H1 (cell line): ENCODE data around the gene NRBF2. TPM values are rescaled to one million over a fixed set of nuclear protein-coding genes. Genes with fewer than 3 reads are reported as not detected.

Source experiments
- CTCF ChIA-PET: fragments of 300-600 bp; sonication (Branson Sonifier 250); formaldehyde crosslinking; loops from one replicate; lab custom pipeline; 2021; ENCODE audit not compliant: partially characterized antibody; lab: Charles Lee
- POLR2A ChIA-PET: fragments of 300-600 bp; sonication (Branson Sonifier 250); formaldehyde crosslinking; loops from one replicate; lab custom pipeline; 2021; ENCODE audit warnings: inconsistent platforms; ENCODE audit not compliant: partially characterized antibody; lab: Charles Lee
- DNase-seq, 2 experiments: peaks; one replicate each; pipeline versions ENCODE4 v3.0.0 to v3.0.0-alpha.2; 2010 to 2022; ENCODE audit warnings: low spot score in 2 of 2, low read depth in 1 of 2, mixed read lengths in 1 of 2
- FAIRE-seq: peaks from 2 replicates; lab custom pipeline; 2011; peaks lifted over from hg19 to GRCh38; lab: Jason Lieb, UNC
- H2AFZ ChIP-seq: 2 replicates; pipeline ENCODE4 v1.8.1; 2012; ENCODE audit warnings: low read length, inconsistent platforms
- H2AK5ac ChIP-seq: 2 replicates; pipeline ENCODE4 v1.6.1; 2013; ENCODE audit warnings: low read depth, low read length
- H2BK120ac ChIP-seq: replicated peaks from 2 replicates; pipeline ENCODE3; 2013; ENCODE audit warnings: low read depth, low read length, inconsistent platforms
- H2BK12ac ChIP-seq: 2 replicates; pipeline ENCODE4 v1.6.1; 2013; ENCODE audit warnings: low read depth, low read length
- H2BK15ac ChIP-seq: 2 replicates; pipeline ENCODE4 v1.6.1; 2013; ENCODE audit warnings: low read length
- H2BK20ac ChIP-seq: 2 replicates; pipeline ENCODE4 v1.6.1; 2013; ENCODE audit warnings: low read length
- H2BK5ac ChIP-seq: 2 replicates; pipeline ENCODE4 v1.6.1; 2013; ENCODE audit warnings: low read depth, low read length
- H3K14ac ChIP-seq: 2 replicates; pipeline ENCODE4 v1.6.1; 2013; ENCODE audit warnings: inconsistent platforms; ENCODE audit not compliant: insufficient read length
- H3K18ac ChIP-seq: 2 replicates; pipeline ENCODE4 v1.6.1; 2013; ENCODE audit warnings: low read length; ENCODE audit errors: extremely low read depth
- H3K23ac ChIP-seq: 2 replicates; pipeline ENCODE4 v1.6.1; 2013; ENCODE audit warnings: inconsistent platforms; ENCODE audit not compliant: insufficient read length
- H3K23me2 ChIP-seq: 2 replicates; pipeline ENCODE4 v1.6.1; 2013; ENCODE audit warnings: low read depth, low read length
- H3K27ac ChIP-seq: 2 replicates; pipeline ENCODE4 v1.6.1; 2011; ENCODE audit warnings: low read depth, low read length, inconsistent platforms
- H3K27me3 ChIP-seq, 4 experiments: replicated peaks in 1 of 4; 1 replicate in 1 of 4; 2 replicates in 3 of 4; pipeline versions ENCODE4 v1.6.1 to v1.8.1; 2011 to 2013; ENCODE audit warnings: low read length in 3 of 4, mild to moderate bottlenecking in 3 of 4, inconsistent platforms in 2 of 4, mixed read lengths in 2 of 4, moderate library complexity in 1 of 4; ENCODE audit not compliant: control insufficient read depth in 3 of 4, insufficient read depth in 3 of 4; ENCODE audit errors: extremely low read depth in 1 of 4
- H3K36me3 ChIP-seq, 4 experiments: 2 replicates each; pipeline versions ENCODE4 v1.6.1 to v1.8.1; 2011 to 2013; ENCODE audit warnings: mild to moderate bottlenecking in 4 of 4, low read length in 3 of 4, moderate library complexity in 2 of 4, control low read depth in 1 of 4, inconsistent platforms in 1 of 4; ENCODE audit not compliant: insufficient read depth in 4 of 4, control insufficient read depth in 2 of 4
- H3K4ac ChIP-seq: replicated peaks from 2 replicates; pipeline ENCODE3; 2013; ENCODE audit warnings: low read length, low read depth, mixed read lengths, inconsistent platforms; ENCODE audit not compliant: insufficient read length
- H3K4me1 ChIP-seq, 4 experiments: replicated peaks in 1 of 4; 1 replicate in 1 of 4; 2 replicates in 3 of 4; pipeline versions ENCODE4 v1.6.1 to v1.8.1; 2011 to 2013; ENCODE audit warnings: low read length in 3 of 4, inconsistent platforms in 2 of 4, mixed read lengths in 1 of 4; ENCODE audit not compliant: insufficient read depth in 4 of 4, control insufficient read depth in 3 of 4
- H3K4me2 ChIP-seq, 2 experiments: 2 replicates each; pipeline versions ENCODE4 v1.6.1 to v1.8.1; 2011 to 2013; ENCODE audit warnings: low read depth in 2 of 2, low read length in 2 of 2, control low read depth in 1 of 2, inconsistent platforms in 1 of 2, mild to moderate bottlenecking in 1 of 2; ENCODE audit not compliant: insufficient read depth in 1 of 2
- H3K4me3 ChIP-seq, 4 experiments: fragments of 200-600, 300-600 bp in 1 of 4; sonication (generic), shearing (Covaris generic), sonication (Bioruptor Twin) in 1 of 4; 2 replicates each; pipeline versions ENCODE4 v1.5.1 to v1.8.1; 2011 to 2016; ENCODE audit warnings: low read length in 4 of 4, low read depth in 3 of 4, control low read depth in 2 of 4, inconsistent platforms in 2 of 4, mild to moderate bottlenecking in 2 of 4, mixed read lengths in 1 of 4, moderate library complexity in 1 of 4; ENCODE audit not compliant: insufficient read depth in 2 of 4; ENCODE audit errors: extremely low read depth in 1 of 4
- H3K56ac ChIP-seq: replicated peaks from 2 replicates; pipeline ENCODE3; 2013; ENCODE audit warnings: low read depth, mild to moderate bottlenecking, mixed read lengths, low read length, inconsistent platforms; ENCODE audit not compliant: insufficient read length
- H3K79me1 ChIP-seq: 2 replicates; pipeline ENCODE4 v1.6.1; 2013; ENCODE audit warnings: low read depth, low read length, control low read depth
- H3K79me2 ChIP-seq, 2 experiments: 2 replicates each; pipeline versions ENCODE4 v1.6.1 to v1.8.1; 2012 to 2013; ENCODE audit warnings: low read length in 2 of 2, mild to moderate bottlenecking in 2 of 2, inconsistent platforms in 1 of 2; ENCODE audit not compliant: insufficient read depth in 2 of 2, control insufficient read depth in 1 of 2
- H3K9ac ChIP-seq, 4 experiments: replicated peaks in 1 of 4; 1 replicate in 1 of 4; 2 replicates in 3 of 4; pipeline versions ENCODE4 v1.6.1 to v1.8.1; 2011 to 2013; ENCODE audit warnings: low read depth in 3 of 4, low read length in 3 of 4, control low read depth in 2 of 4, mild to moderate bottlenecking in 2 of 4, moderate library complexity in 2 of 4, inconsistent platforms in 1 of 4; ENCODE audit errors: extremely low read depth in 1 of 4
- H3K9me3 ChIP-seq, 2 experiments: 2 replicates each; pipeline versions ENCODE4 v1.6.1 to v1.8.1; 2012 to 2013; ENCODE audit warnings: mild to moderate bottlenecking in 2 of 2, moderate library complexity in 2 of 2, control low read depth in 1 of 2, inconsistent platforms in 1 of 2, low read depth in 1 of 2, low read length in 1 of 2, mixed read lengths in 1 of 2; ENCODE audit not compliant: insufficient read depth in 2 of 2
- H4K20me1 ChIP-seq, 2 experiments: replicated peaks in 1 of 2; 2 replicates each; pipeline versions ENCODE3 to v1.8.1; 2011 to 2013; ENCODE audit warnings: inconsistent platforms in 2 of 2, low read length in 2 of 2, mild to moderate bottlenecking in 1 of 2; ENCODE audit not compliant: insufficient read depth in 2 of 2, control insufficient read depth in 1 of 2
- H4K5ac ChIP-seq: 2 replicates; pipeline ENCODE4 v1.6.1; 2013; ENCODE audit warnings: low read length, low read depth, mixed read lengths, inconsistent platforms; ENCODE audit not compliant: insufficient read length
- H4K8ac ChIP-seq: 2 replicates; pipeline ENCODE4 v1.8.0; 2013; ENCODE audit warnings: mild to moderate bottlenecking, moderate library complexity, low read length, inconsistent platforms; ENCODE audit not compliant: insufficient read depth; ENCODE audit errors: extremely low read depth
- H4K91ac ChIP-seq: replicated peaks from 2 replicates; pipeline ENCODE3; 2013; ENCODE audit warnings: low read length, mixed read lengths, inconsistent platforms; ENCODE audit not compliant: insufficient read length
- CBX5 ChIP-seq: fragments of 300-800, 300-1000 bp; sonication (generic); IDR thresholded peaks from 2 replicates; pipeline ENCODE4 v1.7.1; 2016; ENCODE audit warnings: antibody characterized with exemption, low read length, low read depth
- CBX8 ChIP-seq: fragments of 300-800, 300-1000 bp; sonication (generic); IDR thresholded peaks from 2 replicates; pipeline ENCODE4 v1.7.1; 2016; ENCODE audit warnings: low read depth, low read length, borderline replicate concordance
- EP300 ChIP-seq, 2 experiments: IDR thresholded peaks; 1 replicate in 1 of 2; 2 replicates in 1 of 2; pipeline ENCODE4 v1.6.1; 2011 to 2012; ENCODE audit warnings: low read depth in 2 of 2, low read length in 2 of 2, mild to moderate bottlenecking in 2 of 2, borderline replicate concordance in 1 of 2, inconsistent platforms in 1 of 2, moderate library complexity in 1 of 2
- NRF1 ChIP-seq: IDR thresholded peaks from 2 replicates; pipeline ENCODE4 v1.6.1; 2011; ENCODE audit warnings: mild to moderate bottlenecking, low read depth, low read length, improper control_type of control experiment
- SP1 ChIP-seq: IDR thresholded peaks from 2 replicates; pipeline ENCODE4 v1.6.1; 2011; ENCODE audit warnings: low read depth, low read length
- TEAD4 ChIP-seq: IDR thresholded peaks from 2 replicates; pipeline ENCODE4 v1.6.1; 2012; ENCODE audit warnings: low read depth, low read length, inconsistent platforms, mixed read lengths
- WGBS, 2 experiments: shearing (Covaris generic) in 1 of 2; methylation state at CpG; one replicate each; pipeline versions ENCODE4 v1.1.6 to v1.1.7; 2013 to 2015; ENCODE audit warnings: low lambda C conversion rate in 2 of 2, mixed read lengths in 2 of 2, inconsistent platforms in 1 of 2, low coverage in 1 of 2, missing lambda C conversion rate in 1 of 2; ENCODE audit not compliant: insufficient replicate concordance in 2 of 2, insufficient coverage in 1 of 2, insufficient read length in 1 of 2; ENCODE audit errors: extremely low coverage in 1 of 2, missing lambda C conversion rate in 1 of 2; 5-methylcytosine and 5-hydroxymethylcytosine counted together
- polyA plus RNA-seq, 7 experiments: library from polyadenylated mRNA; depleted of rRNA in 3 of 7; stranded (reverse) in 5 of 7; unstranded in 2 of 7; fragments of >200 nt in 5 of 7; fragments of 200-250 nt in 2 of 7; gene quantifications; 1 replicate in 5 of 7; 2 replicates in 1 of 7; 4 replicates in 1 of 7; pipeline versions ENCODE4 v1.2.1 to v1.2.3, GENCODE V29; 2011 to 2013; ENCODE audit warnings: missing spikeins in 2 of 7, mixed read lengths in 2 of 7
- total RNA-seq: library from RNA; stranded (reverse); fragmentation: NEBNext Ultra II Directional; extraction: Animal tissue kit (Norgen Biotek cat#: 25700); gene quantifications from 2 replicates; pipeline ENCODE4 v1.2.1, GENCODE V29; 2021

The NRBF2 gene
- total and polyA plus RNA-seq, 2 of the 8 experiments (the other 6 are each of a cell fraction or from before 2014, with no cell fraction given): 11.0 to 29.9 TPM

GRCh38 chr10:63129888-63130287, 3.2 kb upstream of the NRBF2 start:
- H4K20me1 ChIP-seq: no peaks in the 10 kb centered on the region
- TF ChIP-seq TEAD4 (peak; percentile 97), CBX8 (no peak), EP300 (IDR thresholded peaks at IDR 0.05; ENCODE audit: borderline replicate concordance in 1 of 2, low read depth in 2 of 2, low read length in 2 of 2) (no peak), NRF1 (no peak), SP1 (0 out of 2 replicates have a peak, but pooled peaks have one; percentile 15), CBX5 (no peak)
- TF ChIP-seq, all 59 proteins: peak for 2
- H3K4me3 ChIP-seq: no peak overlapping the region
- H2BK120ac ChIP-seq: no peak overlapping the region
- peaks cover 0 to 4% of the 10 kb centered on the region in 2 experiments; a peak in 1 of 4 replicates for H3K9me3 ChIP-seq
- H2BK5ac ChIP-seq: no peak overlapping the region
- no peak overlapping the region for H3K23ac ChIP-seq
- H2BK20ac ChIP-seq: no peak overlapping the region
- H3K4me2 ChIP-seq: no peak overlapping the region
- FAIRE-seq: no peak
- no peak overlapping the region for H4K8ac ChIP-seq
- no peak overlapping the region for H3K4ac ChIP-seq
- WGBS, 2 experiments: 84% methylated on average over 6 of the region's 6 CpGs; no CpG with 5 or more reads in 1 of the 2 experiments
- no peak overlapping the region for H3K14ac ChIP-seq
- H3K9ac ChIP-seq: no peak overlapping the region
- no peak overlapping the region for H4K91ac ChIP-seq
- no peak overlapping the region for H2AFZ ChIP-seq
- DNase-seq: no peak
- no peak overlapping the region for H2BK15ac ChIP-seq
- H2AK5ac ChIP-seq: no peak overlapping the region
- H3K4me1 ChIP-seq: no peaks in the 10 kb centered on the region; a peak in 1 of 7 replicates
- no peak overlapping the region for H3K56ac ChIP-seq
- H3K23me2 ChIP-seq: peaks cover 6% of the 10 kb centered on the region; the same call in 1 of the 2 replicates
- H3K36me3 ChIP-seq: no peaks in the 10 kb centered on the region
- peaks cover 0 to 13% of the 10 kb centered on the region in 2 experiments; a peak in 3 of 4 replicates for H3K79me2 ChIP-seq
- H3K79me1 ChIP-seq: no peaks in the 10 kb centered on the region
- H3K27ac ChIP-seq: no peak overlapping the region
- no peaks in the 10 kb centered on the region for H3K27me3 ChIP-seq
- H4K5ac ChIP-seq: no peak overlapping the region
- no peak overlapping the region for H3K18ac ChIP-seq
- POLR2A ChIA-PET: interaction anchor here (0.8 to 1.1 kb wide), 2 partner anchors 32 to 326 kb away, joined by 3 to 4 read pairs; partner anchors contain the start of gene ADO
- CTCF ChIA-PET: interaction anchor here (0.7 to 2.4 kb wide), 4 partner anchors 12 to 312 kb away, joined by 3 to 7 read pairs (median 4); no protein-coding TSS in a partner anchor
- no peak overlapping the region for H2BK12ac ChIP-seq
